GM18519 (cell line): ENCODE data around the gene GLO1.

ENCODE experiments used
- ATAC-seq: cut with Tn5 transposase; IDR thresholded peaks from one replicate; pipeline ENCODE4 v1.9.1; 2021; ENCODE audit warnings: mild to moderate bottlenecking, moderate library complexity; ENCODE audit not compliant: unreplicated experiment, low FRiP score

GLO1 gene

GRCh38 chr6:38631186-38631783, 71.7 kb downstream of the GLO1 start:
- ATAC-seq: no peak
